ENCODE measurements around the gene OVOL2.

The OVOL2 gene

GRCh38 chr20:18077157-18077556 lies 19.4 kb upstream of the OVOL2 start:
- Histone ChIP-seq H3K9me3 (ENCODE audit: control insufficient read depth, insufficient read depth, low read length) (no peaks in the 10 kb centered on the region), H3K4me1 (ENCODE audit: insufficient read depth, low read length) (no peaks in the 10 kb centered on the region), H3K9ac (ENCODE audit: low read depth, low read length) (no peak overlapping the region), H3K36me3 (ENCODE audit: insufficient read depth, low read length) (no peaks in the 10 kb centered on the region)

GRCh38 chr20:18072532-18072931 lies 14.8 kb upstream of the OVOL2 start:
- Histone ChIP-seq H3K9ac (ENCODE audit: low read depth, low read length) (no peak overlapping the region), H3K4me1 (ENCODE audit: insufficient read depth, low read length) (no peaks in the 10 kb centered on the region), H3K36me3 (ENCODE audit: insufficient read depth, low read length) (no peaks in the 10 kb centered on the region), H3K9me3 (ENCODE audit: control insufficient read depth, insufficient read depth, low read length) (no peaks in the 10 kb centered on the region)

GRCh38 chr20:18066421-18067333 lies 9.0 kb upstream of the OVOL2 start:
- H3K36me3 ChIP-seq (ENCODE audit: insufficient read depth, low read length): no peaks in the 10 kb centered on the region
- no peaks in the 10 kb centered on the region for H3K9me3 ChIP-seq (ENCODE audit: control insufficient read depth, insufficient read depth, low read length)
- H3K4me1 ChIP-seq (ENCODE audit: insufficient read depth, low read length): no peaks in the 10 kb centered on the region
- no peak overlapping the region for H3K9ac ChIP-seq (ENCODE audit: low read depth, low read length)

DNA sequence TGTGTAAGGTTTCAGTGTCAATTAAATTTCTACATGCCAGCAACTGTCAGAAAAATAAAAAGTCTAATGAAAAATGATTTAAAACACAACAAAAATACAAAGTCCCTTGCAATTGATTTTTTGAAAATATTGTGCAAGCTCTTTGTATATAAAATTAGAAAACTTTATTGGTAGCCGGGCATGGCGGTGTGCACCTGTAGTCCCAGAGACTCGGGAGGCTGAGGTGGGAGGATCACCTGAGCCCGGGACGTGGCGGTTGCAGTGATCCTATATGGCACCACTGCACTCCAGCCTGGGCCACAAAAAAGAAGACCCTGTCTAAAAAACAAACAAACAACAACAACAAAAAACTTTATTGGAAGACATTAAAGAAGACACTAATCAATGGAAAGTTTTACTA lies 6.0 kb upstream of the OVOL2 start:
- H3K36me3 ChIP-seq (ENCODE audit: insufficient read depth, low read length): no peaks in the 10 kb centered on the region
- H3K9me3 ChIP-seq (ENCODE audit: control insufficient read depth, insufficient read depth, low read length): no peaks in the 10 kb centered on the region
- H3K4me1 ChIP-seq (ENCODE audit: insufficient read depth, low read length): no peaks in the 10 kb centered on the region
- no peak overlapping the region for H3K9ac ChIP-seq (ENCODE audit: low read depth, low read length)

- Histone ChIP-seq H3K36me3 (ENCODE audit: insufficient read depth, low read length) (no peaks in the 10 kb centered on the region), H3K9ac (ENCODE audit: low read depth, low read length) (peak overlapping the region; percentile 85; the same call in 1 of the 2 replicates), H3K4me1 (ENCODE audit: insufficient read depth, low read length) (peaks cover 3% of the 10 kb centered on the region; the same call in 1 of the 2 replicates), H3K9me3 (ENCODE audit: control insufficient read depth, insufficient read depth, low read length) (no peaks in the 10 kb centered on the region)
Measured at GRCh38 chr20:18059603-18060002, 1.9 kb upstream of the OVOL2 start.

- Histone ChIP-seq H3K4me1 (ENCODE audit: insufficient read depth, low read length) (peaks cover 3% of the 10 kb centered on the region; the same call in 1 of the 2 replicates), H3K9ac (ENCODE audit: low read depth, low read length) (peak overlapping the region; percentile 85; the same call in 1 of the 2 replicates), H3K9me3 (ENCODE audit: control insufficient read depth, insufficient read depth, low read length) (no peaks in the 10 kb centered on the region), H3K36me3 (ENCODE audit: insufficient read depth, low read length) (no peaks in the 10 kb centered on the region)
Measured at GRCh38 chr20:18058661-18059467, 1.1 kb upstream of the OVOL2 start.

DNA sequence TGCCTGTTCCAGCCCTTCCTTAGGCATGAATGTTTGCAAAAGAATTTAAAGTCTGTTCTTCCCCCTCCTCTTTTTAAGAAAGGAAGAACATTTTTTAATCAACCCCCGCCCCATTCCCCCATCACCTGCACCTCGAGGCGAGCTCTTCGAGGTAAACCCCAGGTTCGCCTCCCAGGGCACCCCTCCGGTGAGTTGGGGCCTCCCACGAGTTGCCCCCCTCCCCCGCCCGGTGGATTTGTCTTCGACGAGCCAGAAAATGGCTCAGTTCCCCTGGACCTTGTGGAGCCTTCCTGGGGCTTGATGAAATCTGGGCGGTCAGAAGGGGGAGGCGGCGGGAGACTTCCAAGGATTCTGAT lies 256 bp upstream of the OVOL2 start:
- peaks cover 3% of the 10 kb centered on the region; the same call in 1 of the 2 replicates for H3K4me1 ChIP-seq (ENCODE audit: insufficient read depth, low read length)
- peak overlapping the region; percentile 85 for H3K9ac ChIP-seq (ENCODE audit: low read depth, low read length)
- H3K9me3 ChIP-seq (ENCODE audit: control insufficient read depth, insufficient read depth, low read length): no peaks in the 10 kb centered on the region
- H3K36me3 ChIP-seq (ENCODE audit: insufficient read depth, low read length): no peaks in the 10 kb centered on the region

DNA sequence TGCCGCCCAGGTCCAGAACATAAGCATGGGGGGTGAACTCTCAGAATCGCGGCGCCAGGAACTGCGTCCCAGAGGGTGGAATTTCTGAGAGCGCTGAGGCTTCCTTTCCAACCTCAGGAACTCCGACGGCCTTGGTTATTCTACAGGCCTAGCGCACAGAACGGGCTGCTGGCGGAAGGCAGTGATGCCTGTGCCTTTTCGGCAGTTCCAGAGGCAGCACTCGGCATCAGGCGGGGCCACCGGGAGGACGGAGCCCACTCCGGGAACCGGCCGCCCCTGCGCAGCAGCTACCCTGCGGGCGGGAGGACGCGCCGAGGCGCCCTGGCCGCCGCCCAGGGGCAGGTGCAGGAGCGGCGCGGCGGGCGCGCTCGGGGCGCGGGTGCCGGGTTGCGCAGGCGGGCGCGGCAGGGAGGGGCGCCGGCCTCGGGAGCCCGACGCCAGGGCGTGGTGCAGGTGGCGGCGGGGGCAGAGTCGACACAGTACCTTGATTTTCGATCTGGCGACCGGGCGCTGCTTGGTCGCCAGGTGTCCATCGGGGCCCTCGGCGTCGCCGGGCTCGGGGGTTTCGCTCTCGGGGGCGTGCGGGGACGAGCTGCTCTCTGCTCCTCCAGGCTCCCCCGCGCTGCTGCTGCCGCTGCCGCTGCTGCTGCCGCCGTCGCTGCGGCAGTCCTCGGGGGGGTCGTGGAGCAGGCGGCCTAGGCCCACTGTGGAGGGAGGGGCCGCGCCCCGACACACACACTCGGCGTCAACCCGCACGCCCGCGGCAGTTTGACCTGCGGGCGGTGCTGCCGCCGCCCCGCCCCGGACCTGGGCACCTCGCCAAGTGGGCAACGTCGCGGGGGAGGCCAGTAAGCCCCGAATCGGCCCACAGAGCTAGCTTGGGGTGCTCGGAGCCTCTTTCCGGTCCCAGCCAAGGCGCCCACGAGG lies 1.3 kb downstream of the OVOL2 start:
- H3K36me3 ChIP-seq (ENCODE audit: insufficient read depth, low read length): no peaks in the 10 kb centered on the region
- peaks cover 3% of the 10 kb centered on the region; the same call in 1 of the 2 replicates for H3K4me1 ChIP-seq (ENCODE audit: insufficient read depth, low read length)
- peak overlapping the region; percentile 85 for H3K9ac ChIP-seq (ENCODE audit: low read depth, low read length)
- no peaks in the 10 kb centered on the region for H3K9me3 ChIP-seq (ENCODE audit: control insufficient read depth, insufficient read depth, low read length)

DNA sequence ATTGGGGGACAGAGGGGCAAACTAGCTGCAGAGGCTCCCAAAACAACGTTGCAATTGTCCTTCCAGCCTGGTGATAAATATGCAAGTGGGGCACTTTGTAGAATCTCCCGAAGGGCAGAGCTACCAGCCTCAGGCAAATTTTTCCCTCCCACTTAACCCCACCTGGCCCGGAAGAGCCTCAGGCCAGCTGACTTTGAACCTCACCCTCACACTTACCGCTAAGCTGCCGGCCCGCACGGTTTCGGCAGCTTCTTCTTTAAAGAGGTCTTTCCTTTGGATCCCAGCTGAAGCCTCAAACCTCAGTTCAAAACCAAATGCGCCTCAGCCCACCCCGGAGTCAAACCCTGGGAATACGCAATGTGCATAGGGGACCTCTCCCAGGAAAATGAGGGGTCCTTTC lies 2.5 kb downstream of the OVOL2 start:
- no peaks in the 10 kb centered on the region for H3K9me3 ChIP-seq (ENCODE audit: control insufficient read depth, insufficient read depth, low read length)
- peak overlapping the region; percentile 85; the same call in 1 of the 2 replicates for H3K9ac ChIP-seq (ENCODE audit: low read depth, low read length)
- H3K4me1 ChIP-seq (ENCODE audit: insufficient read depth, low read length): peaks cover 3% of the 10 kb centered on the region; the same call in 1 of the 2 replicates
- H3K36me3 ChIP-seq (ENCODE audit: insufficient read depth, low read length): no peaks in the 10 kb centered on the region

DNA sequence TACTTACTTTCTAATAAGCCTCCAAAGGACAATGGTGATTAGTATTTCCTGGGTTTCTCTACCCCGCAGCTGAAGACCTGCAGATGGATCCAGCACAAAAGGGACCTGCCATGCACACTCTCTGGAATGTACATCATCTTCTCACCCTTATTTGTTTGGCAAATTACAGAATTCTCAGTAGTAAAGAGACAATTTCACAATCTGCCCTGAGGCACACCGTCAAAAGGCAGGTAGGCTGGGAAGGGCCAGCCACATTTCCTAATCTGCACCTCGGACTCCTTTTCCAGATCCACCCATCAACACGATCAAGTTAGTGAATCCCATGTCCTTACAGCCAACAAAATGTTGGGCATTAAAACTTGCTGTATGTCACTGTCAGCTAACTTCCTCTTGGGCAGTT lies 4.9 kb downstream of the OVOL2 start:
- Histone ChIP-seq H3K9ac (ENCODE audit: low read depth, low read length) (no peak overlapping the region), H3K36me3 (ENCODE audit: insufficient read depth, low read length) (no peaks in the 10 kb centered on the region), H3K4me1 (ENCODE audit: insufficient read depth, low read length) (peaks cover 3% of the 10 kb centered on the region; the same call in 1 of the 2 replicates), H3K9me3 (ENCODE audit: control insufficient read depth, insufficient read depth, low read length) (no peaks in the 10 kb centered on the region)

DNA sequence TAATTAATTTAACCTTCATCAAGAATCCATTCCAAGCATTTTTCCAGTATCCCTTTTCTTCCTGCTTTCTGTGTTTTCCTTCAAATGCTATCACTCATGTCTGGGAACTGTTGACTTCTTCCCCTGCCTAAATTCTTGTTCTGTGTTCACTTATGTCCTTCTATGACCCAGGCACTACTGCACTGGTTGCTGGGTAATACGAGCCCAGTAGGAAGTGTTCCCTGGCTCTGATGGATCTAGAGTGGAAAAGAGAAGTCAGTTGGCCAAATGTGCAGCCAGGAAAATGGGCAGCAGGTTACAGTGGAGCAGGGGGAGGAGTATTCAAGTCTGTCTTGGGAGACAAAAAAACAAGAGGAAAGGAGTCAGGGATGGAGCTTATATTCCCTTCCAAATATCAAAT lies 7.1 kb downstream of the OVOL2 start:
- no peaks in the 10 kb centered on the region for H3K9me3 ChIP-seq (ENCODE audit: control insufficient read depth, insufficient read depth, low read length)
- H3K9ac ChIP-seq (ENCODE audit: low read depth, low read length): no peak overlapping the region
- H3K36me3 ChIP-seq (ENCODE audit: insufficient read depth, low read length): no peaks in the 10 kb centered on the region
- peaks cover 3% of the 10 kb centered on the region; the same call in 1 of the 2 replicates for H3K4me1 ChIP-seq (ENCODE audit: insufficient read depth, low read length)

- no peak overlapping the region for H3K9ac ChIP-seq (ENCODE audit: low read depth, low read length)
- H3K36me3 ChIP-seq (ENCODE audit: insufficient read depth, low read length): no peaks in the 10 kb centered on the region
- no peaks in the 10 kb centered on the region for H3K4me1 ChIP-seq (ENCODE audit: insufficient read depth, low read length)
- no peaks in the 10 kb centered on the region for H3K9me3 ChIP-seq (ENCODE audit: control insufficient read depth, insufficient read depth, low read length)
Measured at GRCh38 chr20:18048176-18048575, 9.5 kb downstream of the OVOL2 start.

GRCh38 chr20:18046535-18046934 lies 11.2 kb downstream of the OVOL2 start:
- no peaks in the 10 kb centered on the region for H3K36me3 ChIP-seq (ENCODE audit: insufficient read depth, low read length)
- no peak overlapping the region for H3K9ac ChIP-seq (ENCODE audit: low read depth, low read length)
- H3K9me3 ChIP-seq (ENCODE audit: control insufficient read depth, insufficient read depth, low read length): no peaks in the 10 kb centered on the region
- no peaks in the 10 kb centered on the region for H3K4me1 ChIP-seq (ENCODE audit: insufficient read depth, low read length)

GRCh38 chr20:18042229-18042628 lies 15.5 kb downstream of the OVOL2 start:
- no peaks in the 10 kb centered on the region for H3K36me3 ChIP-seq (ENCODE audit: insufficient read depth, low read length)
- no peaks in the 10 kb centered on the region for H3K4me1 ChIP-seq (ENCODE audit: insufficient read depth, low read length)
- no peak overlapping the region for H3K9ac ChIP-seq (ENCODE audit: low read depth, low read length)
- no peaks in the 10 kb centered on the region for H3K9me3 ChIP-seq (ENCODE audit: control insufficient read depth, insufficient read depth, low read length)
